GOT3 (cell line): ENCODE data around the gene SPTBN5.

Experiments used
- DNase-seq: peaks from one replicate; lab custom pipeline; 2025; ENCODE audit warnings: mixed read lengths; lab: John Stamatoyannopoulos, UW

The SPTBN5 gene

GRCh38 chr15:41903782-41904181, 9.9 kb upstream of the SPTBN5 start:
- no peak for DNase-seq

- no peak for DNase-seq
These were observed 7.6 kb upstream of the SPTBN5 start for GRCh38 chr15:41901431-41901830.

DNA sequence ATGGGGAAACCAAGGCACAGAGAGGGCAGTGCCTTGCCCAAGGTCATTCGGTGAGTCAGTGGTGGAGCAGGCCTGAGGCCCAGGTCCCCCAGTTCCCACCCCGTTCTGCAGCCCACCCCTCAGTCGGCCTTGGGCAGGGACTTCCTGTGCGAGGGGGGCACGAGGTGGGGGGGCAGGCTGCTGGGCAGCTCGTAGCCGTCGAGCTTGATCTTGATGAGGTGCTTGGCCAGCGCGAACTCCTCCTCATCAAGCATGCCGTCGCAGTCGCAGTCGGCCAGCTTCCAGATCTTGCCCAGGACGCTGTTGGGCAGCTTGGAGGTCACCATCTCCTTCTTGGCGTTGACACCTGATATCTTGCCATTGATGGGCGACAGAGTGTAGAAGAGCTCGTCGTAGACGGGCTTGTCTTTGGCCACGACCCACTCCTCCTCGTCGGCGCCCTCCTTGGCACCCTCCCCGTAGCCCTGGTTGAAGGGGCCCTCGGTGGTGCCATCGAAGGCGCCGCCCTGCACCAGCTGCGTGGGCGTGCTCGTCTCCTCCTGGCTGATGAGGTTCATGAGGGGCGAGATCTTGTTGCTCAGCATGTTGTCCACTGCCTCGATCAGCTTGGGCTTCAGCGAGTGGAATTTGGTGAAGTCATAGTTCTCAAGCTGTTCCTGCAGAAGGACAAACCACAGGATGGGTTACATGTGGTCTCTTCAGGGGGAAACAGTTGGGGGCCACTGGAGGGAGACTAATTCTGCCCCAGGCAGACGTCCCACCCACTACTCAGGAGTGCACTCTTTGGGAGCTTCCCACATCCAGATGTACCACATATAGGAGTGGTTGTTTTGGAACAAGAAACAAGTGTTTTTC, 6.9 kb upstream of the SPTBN5 start:
- no peak for DNase-seq

DNA sequence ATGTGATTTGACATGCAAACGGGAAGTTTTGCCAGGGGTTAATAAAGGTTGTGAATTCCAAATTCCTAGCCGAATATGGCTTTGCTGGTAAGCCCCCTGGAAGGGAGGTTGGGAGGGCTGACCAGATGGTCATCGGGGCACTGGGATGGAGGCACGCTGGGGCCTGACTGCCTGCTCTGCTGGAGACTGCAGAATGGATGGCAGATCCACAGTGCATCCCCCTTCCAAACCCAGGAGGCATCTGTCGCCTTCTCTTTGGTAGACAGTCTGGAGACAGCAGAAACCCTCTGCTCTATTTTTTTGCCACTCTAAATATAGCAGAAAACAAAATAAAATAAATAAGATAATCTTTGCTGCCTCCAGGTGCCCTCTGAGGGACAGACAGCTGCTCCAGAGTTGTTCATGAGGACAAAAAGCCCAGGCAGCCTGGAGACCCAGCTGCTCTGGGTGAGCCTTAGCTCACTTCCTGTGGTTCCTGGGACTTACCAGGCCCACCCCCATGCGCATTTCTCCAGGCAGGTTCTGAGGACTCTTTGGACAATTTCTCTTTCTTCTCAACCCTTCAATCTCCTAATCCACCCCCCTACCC, 6.1 kb upstream of the SPTBN5 start:
- DNase-seq = no peak

GRCh38 chr15:41897363-41897799, 3.5 kb upstream of the SPTBN5 start:
- DNase-seq = no peak

GRCh38 chr15:41896566-41896965, 2.7 kb upstream of the SPTBN5 start:
- no peak for DNase-seq

- no peak for DNase-seq
These were observed 2.1 kb upstream of the SPTBN5 start for GRCh38 chr15:41895957-41896356.

DNA sequence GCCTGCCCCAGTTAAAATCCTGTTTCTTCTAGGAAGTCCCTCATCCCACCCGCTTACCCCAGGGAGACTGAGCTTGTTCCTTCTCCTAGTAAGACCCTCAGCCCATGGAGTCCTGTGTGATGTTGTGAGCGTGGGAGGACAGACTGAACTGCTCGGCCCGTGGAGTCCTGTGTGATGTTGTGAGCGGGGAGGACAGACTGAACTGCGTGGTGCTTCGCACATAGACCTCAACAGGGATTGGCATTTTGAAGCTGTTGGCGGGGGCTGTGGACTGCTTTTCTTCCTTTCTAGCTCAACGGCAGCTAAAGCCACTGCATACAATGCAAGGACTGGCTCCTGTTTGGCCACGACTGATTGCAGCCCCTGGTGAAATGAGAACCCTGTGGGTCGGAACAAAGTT, 1.6 kb upstream of the SPTBN5 start:
- DNase-seq = no peak

DNA sequence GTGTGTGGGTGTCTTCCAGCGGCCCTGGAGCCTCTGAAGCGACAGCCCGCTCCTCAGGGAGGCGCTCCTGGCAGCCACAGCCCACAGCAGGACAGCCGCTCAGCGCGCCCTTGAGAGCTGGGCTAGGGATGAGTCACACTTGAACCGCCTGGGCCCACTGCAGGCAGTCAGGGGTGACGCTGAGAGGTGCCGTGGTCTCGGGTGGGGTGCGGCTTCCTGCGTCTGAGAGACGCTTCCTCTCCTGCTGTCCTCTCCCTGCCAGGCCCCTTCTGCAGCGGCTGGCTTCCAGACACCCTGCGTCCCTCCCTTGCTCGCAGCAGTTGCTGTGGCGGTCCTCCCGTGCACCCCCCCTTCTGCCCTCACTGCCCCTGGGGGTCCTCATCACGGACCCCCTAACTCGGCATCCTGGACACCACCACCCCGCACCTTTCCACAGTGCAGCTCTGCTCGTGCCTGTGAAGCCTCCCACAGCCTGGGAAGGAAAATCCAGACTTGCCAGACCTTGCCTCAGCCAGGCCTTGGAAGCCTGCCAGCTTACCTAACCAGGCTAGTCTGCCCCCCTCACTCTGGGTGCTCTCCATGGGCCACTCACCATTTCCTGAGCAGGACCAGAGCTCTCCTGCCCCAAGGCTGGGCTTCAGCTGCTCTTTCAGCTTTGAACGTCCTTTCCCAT, 1.1 kb upstream of the SPTBN5 start:
- DNase-seq = no peak

DNA sequence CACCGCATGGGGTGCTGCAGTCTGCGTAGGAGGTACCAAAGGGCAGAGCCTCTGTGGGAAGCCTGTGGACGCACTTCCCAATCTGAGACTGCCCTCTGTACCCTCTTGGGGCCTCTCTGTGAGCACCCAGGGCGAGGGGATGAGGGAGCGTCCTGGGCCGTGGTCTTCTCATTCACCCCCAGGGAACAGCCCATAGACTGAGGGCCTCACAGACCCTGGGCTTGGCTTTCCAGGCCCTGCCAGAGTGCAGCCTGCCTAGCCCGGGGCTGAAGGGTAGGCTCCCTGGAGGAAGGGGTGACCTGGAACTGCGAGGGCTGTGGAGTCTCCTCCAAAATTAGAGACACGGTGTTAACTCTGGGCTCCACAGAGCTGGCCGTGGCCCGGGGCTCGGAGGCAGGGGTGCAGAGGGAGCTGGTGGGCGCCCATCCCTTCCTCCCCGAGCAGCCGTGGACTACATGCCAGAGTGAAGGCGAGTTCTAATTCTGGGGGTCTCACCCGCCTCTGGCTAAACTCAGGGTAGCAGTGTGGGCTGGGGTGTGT, 468 bp upstream of the SPTBN5 start:
- DNase-seq = no peak

GRCh38 chr15:41892621-41893421, 1.0 kb downstream of the SPTBN5 start:
- DNase-seq = no peak

DNA sequence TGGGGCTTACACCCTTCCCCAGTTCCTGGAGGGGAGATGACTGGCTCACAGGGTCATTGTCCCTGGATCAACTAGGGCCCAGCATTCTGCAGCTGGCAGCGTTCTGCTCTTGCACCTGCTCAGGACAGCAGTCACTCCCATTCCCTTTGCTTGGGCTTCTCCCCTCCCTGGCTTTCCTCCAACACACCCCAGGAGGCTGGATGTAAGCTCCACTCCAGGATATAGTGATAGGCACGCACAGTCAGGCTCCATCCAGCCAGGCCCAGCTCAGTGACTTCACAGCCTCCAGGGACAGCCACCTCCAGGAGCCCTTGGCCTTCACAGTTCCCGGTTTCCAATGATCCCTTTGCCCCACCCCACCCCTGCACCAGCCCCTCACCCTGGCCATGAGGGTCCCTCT, 1.9 kb downstream of the SPTBN5 start:
- DNase-seq = no peak

GRCh38 chr15:41891226-41891625, 2.6 kb downstream of the SPTBN5 start:
- no peak for DNase-seq

DNA sequence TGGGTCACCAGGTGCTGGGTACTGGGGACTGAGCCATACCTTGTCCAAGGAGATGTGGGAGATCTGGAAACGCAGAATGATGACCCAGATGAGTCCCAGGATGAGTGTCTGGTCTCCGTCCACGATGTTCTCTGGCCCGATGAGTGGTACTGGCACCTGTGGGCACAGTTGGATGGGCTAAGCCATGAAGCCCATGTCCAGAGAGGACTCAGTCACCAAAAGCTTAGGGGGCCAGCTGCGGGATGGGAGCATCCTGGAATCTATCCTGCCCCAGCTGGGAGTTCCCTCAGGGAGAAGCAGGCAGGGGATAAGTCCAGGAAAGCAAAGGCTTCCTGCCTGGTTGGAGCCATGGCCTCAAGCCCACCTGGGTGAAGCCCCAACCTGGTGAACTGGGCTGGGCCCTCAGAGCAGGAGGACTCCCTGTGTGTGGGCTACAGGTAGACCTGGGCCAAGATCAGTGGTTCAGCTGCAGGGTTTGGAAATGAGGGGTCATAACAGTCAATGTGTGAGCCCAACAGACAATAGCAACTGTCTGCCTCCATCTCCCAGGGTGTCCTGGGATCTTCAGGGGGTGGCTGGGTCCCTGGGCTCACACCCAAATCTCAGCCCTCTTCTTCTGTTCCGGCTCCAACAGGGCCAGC, 3.7 kb downstream of the SPTBN5 start:
- DNase-seq = no peak

GRCh38 chr15:41888662-41889253, 5.1 kb downstream of the SPTBN5 start:
- DNase-seq = no peak

GRCh38 chr15:41887893-41888292, 6.0 kb downstream of the SPTBN5 start:
- no peak for DNase-seq

DNA sequence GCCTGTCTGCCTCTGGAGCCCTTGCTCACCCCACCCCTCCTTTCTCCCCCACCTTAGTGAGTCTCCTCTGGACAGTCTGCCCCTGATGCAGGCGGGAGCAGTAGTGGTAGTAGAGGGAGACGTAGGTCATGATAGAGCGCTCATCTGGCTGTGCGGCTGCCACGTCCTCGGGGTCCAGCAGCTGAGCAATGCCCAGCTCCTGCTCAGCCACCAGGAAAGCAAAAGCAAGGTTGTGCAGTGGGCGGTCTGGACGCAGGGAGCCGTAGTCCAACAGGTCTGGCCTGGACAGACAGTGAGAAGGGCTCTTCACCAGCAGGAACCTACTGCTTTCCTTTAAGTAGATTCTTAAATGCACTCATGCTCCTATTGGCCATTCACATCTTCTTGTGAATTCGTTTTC, 6.7 kb downstream of the SPTBN5 start:
- no peak for DNase-seq

DNA sequence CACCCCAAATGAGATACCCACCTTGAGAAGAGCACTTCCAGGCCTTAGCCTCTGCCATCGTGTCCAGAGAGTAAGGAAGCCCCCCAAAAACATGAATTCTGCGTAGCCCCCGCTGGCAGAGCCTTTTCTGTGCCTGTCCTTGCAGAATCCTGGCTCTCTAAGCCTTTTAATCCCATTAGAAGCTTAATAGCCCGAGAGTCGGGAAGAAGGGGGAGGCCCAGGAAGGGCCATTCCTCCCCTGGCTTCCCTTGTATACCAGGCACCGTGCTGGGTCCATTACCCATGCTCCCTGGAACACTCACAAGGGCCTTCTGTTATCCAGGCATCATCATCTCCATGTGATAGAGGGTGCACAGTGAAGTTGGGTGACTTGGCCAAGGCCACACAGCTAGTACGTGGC, 7.1 kb downstream of the SPTBN5 start:
- no peak for DNase-seq

- no peak for DNase-seq
These were observed 8.0 kb downstream of the SPTBN5 start for GRCh38 chr15:41885841-41886240.

DNA sequence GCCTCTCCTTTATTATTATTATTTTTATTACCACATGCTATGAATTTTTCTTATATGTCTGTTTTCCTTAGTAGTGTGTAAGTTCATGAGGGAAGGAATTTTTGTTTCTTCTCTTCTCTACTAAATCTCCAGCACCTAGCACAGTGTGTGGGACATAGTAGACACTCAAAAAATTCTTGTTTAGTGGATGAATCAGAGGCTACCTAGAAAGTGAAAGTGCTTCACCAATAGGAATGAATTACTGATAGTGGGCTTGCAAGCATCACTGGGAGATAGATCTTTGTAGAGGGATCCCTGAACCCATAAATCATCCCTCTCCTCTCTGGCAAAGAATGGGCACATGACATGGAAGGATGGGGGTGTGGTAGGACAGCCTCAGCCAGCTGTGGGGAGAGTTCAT, 8.5 kb downstream of the SPTBN5 start:
- DNase-seq = no peak

DNA sequence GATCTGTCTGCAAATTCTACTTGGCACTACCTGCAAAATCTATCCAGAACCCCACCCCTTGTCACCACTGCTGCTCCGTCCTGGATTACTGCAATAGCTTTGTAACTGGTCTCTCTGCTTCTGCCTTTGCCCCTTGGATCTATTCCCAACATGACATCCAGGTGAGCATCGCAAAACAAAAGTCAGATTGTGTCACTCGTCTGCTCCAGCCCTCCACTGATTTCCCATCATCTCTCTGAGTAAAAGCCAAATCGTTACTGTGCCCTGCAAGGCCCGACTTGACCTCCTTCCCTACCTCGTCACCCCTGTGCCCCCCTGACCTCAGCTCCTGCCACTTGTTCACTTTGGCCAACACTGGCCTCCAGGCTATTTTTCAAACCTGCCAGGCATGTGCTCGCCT, 9.4 kb downstream of the SPTBN5 start:
- DNase-seq = no peak
